Keratinocyte (primary cell): ENCODE results near the gene BICDL1. TPM values are rescaled to one million over a fixed set of nuclear protein-coding genes. Genes with fewer than 3 reads are reported as not detected.
"Not testable (repeated sequence)": the region's sequence is repeated elsewhere in the genome, so short reads cannot be mapped to it uniquely, and the experiment has no call there.

Experiments
- DNase-seq: peaks from one replicate; pipeline ENCODE4 v3.0.0-alpha.2; 2011; ENCODE audit warnings: low read depth, missing footprints, low spot score
- FAIRE-seq: peaks from 2 replicates; lab custom pipeline; 2011; peaks lifted over from hg19 to GRCh38; lab: Jason Lieb, UNC
- H2AFZ ChIP-seq: 2 replicates; pipeline ENCODE4 v1.6.0; 2012; ENCODE audit warnings: low read length, control low read depth, inconsistent platforms; ENCODE audit not compliant: control insufficient read depth
- H3K27ac ChIP-seq: 2 replicates; pipeline ENCODE4 v1.5.1; 2011; ENCODE audit warnings: low read length; ENCODE audit not compliant: control insufficient read depth, insufficient read depth
- H3K27me3 ChIP-seq: 3 replicates; pipeline ENCODE4 v1.6.0; 2011; ENCODE audit warnings: low read length; ENCODE audit not compliant: control insufficient read depth, insufficient read depth; ENCODE audit errors: extremely low read depth
- H3K36me3 ChIP-seq, 2 experiments: 2 replicates in 1 of 2; 3 replicates in 1 of 2; pipeline ENCODE4 v1.5.1; 2011; ENCODE audit warnings: low read length in 2 of 2, mild to moderate bottlenecking in 1 of 2; ENCODE audit not compliant: control insufficient read depth in 2 of 2, insufficient read depth in 2 of 2; ENCODE audit errors: extremely low read depth in 1 of 2
- H3K4me1 ChIP-seq: 3 replicates; pipeline ENCODE4 v1.5.1; 2011; ENCODE audit warnings: low read length; ENCODE audit not compliant: control insufficient read depth, insufficient read depth; ENCODE audit errors: extremely low read depth
- H3K4me2 ChIP-seq: 3 replicates; pipeline ENCODE4 v1.6.0; 2011; ENCODE audit warnings: low read depth, low read length; ENCODE audit not compliant: control insufficient read depth, insufficient read depth; ENCODE audit errors: extremely low read depth
- H3K4me3 ChIP-seq, 3 experiments: fragments of 200-600 bp in 1 of 3; sonication (generic) in 1 of 3; 2 replicates in 2 of 3; 3 replicates in 1 of 3; pipeline ENCODE4 v1.5.1; 2011 to 2016; ENCODE audit warnings: low read length in 3 of 3, mild to moderate bottlenecking in 3 of 3, control low read depth in 2 of 3, inconsistent platforms in 1 of 3, low read depth in 1 of 3, mixed read lengths in 1 of 3, mixed run types in 1 of 3, moderate library complexity in 1 of 3; ENCODE audit not compliant: control insufficient read depth in 2 of 3, insufficient read depth in 2 of 3; ENCODE audit errors: extremely low read depth in 1 of 3
- H3K79me2 ChIP-seq: 2 replicates; pipeline ENCODE4 v1.6.0; 2012; ENCODE audit warnings: low read length; ENCODE audit not compliant: control insufficient read depth, insufficient read depth
- H3K9ac ChIP-seq: 3 replicates; pipeline ENCODE4 v1.6.0; 2011; ENCODE audit warnings: low read length; ENCODE audit not compliant: control insufficient read depth, insufficient read depth; ENCODE audit errors: extremely low read depth
- H3K9me1 ChIP-seq: 3 replicates; pipeline ENCODE4 v1.6.0; 2011; ENCODE audit warnings: low read length; ENCODE audit not compliant: control insufficient read depth, insufficient read depth; ENCODE audit errors: extremely low read depth
- H3K9me3 ChIP-seq: 2 replicates; pipeline ENCODE4 v1.5.1; 2012; ENCODE audit warnings: low read depth, low read length; ENCODE audit not compliant: control insufficient read depth
- H4K20me1 ChIP-seq: 3 replicates; pipeline ENCODE4 v1.6.0; 2011; ENCODE audit warnings: low read length; ENCODE audit not compliant: control insufficient read depth, insufficient read depth; ENCODE audit errors: extremely low read depth
- CTCF ChIP-seq, 3 experiments: IDR thresholded peaks in 1 of 3; conservative IDR thresholded peaks in 1 of 3; optimal IDR thresholded peaks in 1 of 3; 2 replicates in 2 of 3; 3 replicates in 1 of 3; pipeline versions ENCODE3 to v1.5.1; 2011; ENCODE audit warnings: low read length in 3 of 3, mild to moderate bottlenecking in 3 of 3, moderate library complexity in 2 of 3, control low read depth in 1 of 3, inconsistent platforms in 1 of 3; ENCODE audit not compliant: insufficient read depth in 2 of 3; ENCODE audit errors: extremely low read depth in 1 of 3
- EZH2 ChIP-seq: IDR thresholded peaks from one replicate; pipeline ENCODE4 v1.6.1; 2012; ENCODE audit warnings: inconsistent platforms, mild to moderate bottlenecking, low read length, moderate library complexity
- dilution Hi-C: fragments of 300-500 bp; cut with MboI; formaldehyde crosslinking; loops from one replicate; pipeline ENCODE4 v1.7.0; 2020; ENCODE audit warnings: low sequenced_read_pairs; ENCODE audit not compliant: extremely low pct_ligation_motif_present
- polyA plus RNA-seq, 5 experiments: library from polyadenylated mRNA; depleted of rRNA in 3 of 5; stranded (reverse) in 3 of 5; stranded (forward) in 1 of 5; unstranded in 1 of 5; fragments of >200 nt; gene quantifications; 1 replicate in 1 of 5; 2 replicates in 3 of 5; 3 replicates in 1 of 5; pipeline versions ENCODE4 v1.2.1 to v1.2.3, GENCODE V29; 2011 to 2012; ENCODE audit warnings: missing spikeins in 2 of 5, low read depth in 1 of 5, low replicate concordance in 1 of 5

Gene BICDL1
- polyA plus RNA-seq, 1 donor (not counting 4 experiments of a cell fraction or from before 2014, with no cell fraction given), result 6.4 TPM

GRCh38 chr12:120041386-120042231, 52.6 kb downstream of the BICDL1 start:
- Histone ChIP-seq H3K9me3 (no peaks in the 10 kb centered on the region), H3K27ac (peak overlapping the region; percentile 77), H3K4me1 (peaks cover 26% of the 10 kb centered on the region), H3K9me1 (peaks cover 2% of the 10 kb centered on the region), H3K4me3 (no peak overlapping the region), H4K20me1 (no peaks in the 10 kb centered on the region), H3K36me3 (no peaks in the 10 kb centered on the region), H3K79me2 (no peaks in the 10 kb centered on the region), H3K9ac (peak overlapping the region; percentile 43), H3K27me3 (no peaks in the 10 kb centered on the region), H3K4me2 (peak overlapping the region; percentile 30), H2AFZ (peak overlapping the region; percentile 93)
- DNase-seq (no peak), FAIRE-seq (peak; percentile 71)
- TF ChIP-seq CTCF (optimal IDR thresholded peaks at IDR 0.05 in 1 of 3, IDR thresholded peaks at IDR 0.05 in 1 of 3, conservative IDR thresholded peaks at IDR 0.05 in 1 of 3; ENCODE audit: extremely low read depth in 1 of 3, insufficient read depth in 2 of 3, low read length in 3 of 3), result no peak
- no peak for TF ChIP-seq EZH2
- dilution Hi-C loops, result no loop called here

- H3K27me3 ChIP-seq, H3K9me3 ChIP-seq, H3K9me1 ChIP-seq, FAIRE-seq, H3K4me2 ChIP-seq, H3K36me3 ChIP-seq, dilution Hi-C loops, DNase-seq, H4K20me1 ChIP-seq, H3K9ac ChIP-seq, H3K4me3 ChIP-seq, H3K79me2 ChIP-seq, H2AFZ ChIP-seq, H3K27ac ChIP-seq: not testable (repeated sequence)
- peaks cover 24% of the 10 kb centered on the region for H3K4me1 ChIP-seq
Measured at GRCh38 chr12:120045367-120045766, 56.3 kb downstream of the BICDL1 start.
